ENCODE data around the gene GYS2. TPM values are rescaled to one million over a fixed set of nuclear protein-coding genes. Genes with fewer than 3 reads are reported as not detected.

GYS2 gene
- total and polyA plus RNA-seq, 8 donors, result not detected

DNA sequence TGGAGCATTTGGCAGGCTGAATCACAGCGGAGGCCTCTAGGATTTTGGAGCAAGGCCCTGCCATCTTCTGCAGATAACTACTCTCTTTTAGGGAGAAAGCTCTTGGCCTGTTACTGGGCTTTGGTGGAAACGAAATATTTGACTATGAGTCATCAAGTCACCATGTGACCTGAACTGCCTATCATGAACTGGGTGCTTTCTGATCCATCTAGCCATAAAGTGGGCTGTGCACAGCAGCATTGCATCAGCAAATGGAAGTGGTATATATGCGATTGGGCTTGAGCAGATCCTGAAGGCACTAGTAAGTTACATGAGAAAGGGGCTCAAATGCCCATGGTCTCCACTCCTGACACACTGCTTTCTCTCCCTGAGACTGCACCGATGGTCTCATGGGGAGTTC is 21.1 kb downstream of the GYS2 start:
- TF ChIP-seq CTCF (IDR thresholded peaks at IDR 0.05), result no peak
- no peak overlapping the region for H3K27ac ChIP-seq
- no peaks in the 10 kb centered on the region for H3K27me3 ChIP-seq
- 79 to 83% methylated on average over 4 of the region's 4 CpGs for WGBS, 2 donors
- H3K9me3 ChIP-seq, result no peaks in the 10 kb centered on the region
- intact Hi-C loops (cut with DNase I), result no loop called here
- H3K4me1 ChIP-seq, result no peaks in the 10 kb centered on the region
- FAIRE-seq (no peak), ATAC-seq (no peak), DNase-seq (no peak)
- no peaks in the 10 kb centered on the region for H3K36me3 ChIP-seq
- H3K4me3 ChIP-seq, result no peak overlapping the region

GRCh38 chr12:21580748-21581516 is 23.7 kb downstream of the GYS2 start:
- no peak for TF ChIP-seq CTCF (IDR thresholded peaks at IDR 0.05)
- Histone ChIP-seq H3K4me1 (no peaks in the 10 kb centered on the region), H3K4me3 (no peak overlapping the region), H3K27me3 (no peaks in the 10 kb centered on the region), H3K27ac (no peak overlapping the region), H3K9me3 (no peaks in the 10 kb centered on the region), H3K36me3 (no peaks in the 10 kb centered on the region)
- DNase-seq, result no peak
- intact Hi-C loops (cut with DNase I), result no loop called here
- no peak for ATAC-seq
- WGBS, 2 donors, result 65 to 76% methylated on average over 4 of the region's 4 CpGs
- no peak for FAIRE-seq

DNA sequence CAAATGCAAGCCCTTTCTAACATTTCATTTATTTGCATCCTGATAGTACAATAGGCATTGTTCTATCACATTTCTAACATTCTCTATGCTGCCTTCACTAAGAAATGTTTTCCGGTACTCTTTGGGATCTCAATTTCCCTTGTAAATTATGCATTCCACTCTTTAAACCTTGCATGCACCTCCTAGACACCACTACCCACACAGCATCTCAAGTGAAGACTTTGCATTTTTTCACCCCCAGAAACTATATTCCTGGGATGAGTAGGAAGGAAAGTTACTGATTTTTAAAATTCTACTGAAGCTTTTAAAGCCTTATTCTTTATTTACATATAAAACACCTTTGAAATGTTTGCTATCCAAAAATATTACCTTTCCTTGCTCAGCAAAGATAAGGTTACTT is 27.1 kb downstream of the GYS2 start:
- Histone ChIP-seq H3K27ac (no peak overlapping the region), H3K4me3 (no peak overlapping the region), H3K9me3 (no peaks in the 10 kb centered on the region), H3K4me1 (no peaks in the 10 kb centered on the region), H3K27me3 (no peaks in the 10 kb centered on the region), H3K36me3 (no peaks in the 10 kb centered on the region)
- ATAC-seq (no peak), FAIRE-seq (no peak), DNase-seq (no peak)
- intact Hi-C loops (cut with DNase I), result no loop called here
- 81 to 83% methylated on average over 1 of the region's 1 CpG for WGBS, 2 donors
- TF ChIP-seq CTCF (IDR thresholded peaks at IDR 0.05), result no peak

- no peak for ATAC-seq
- TF ChIP-seq CTCF (IDR thresholded peaks at IDR 0.05), result no peak
- Histone ChIP-seq H3K9me3 (no peaks in the 10 kb centered on the region), H3K36me3 (no peaks in the 10 kb centered on the region), H3K27ac (no peak overlapping the region), H3K4me3 (no peak overlapping the region), H3K27me3 (no peaks in the 10 kb centered on the region), H3K4me1 (no peaks in the 10 kb centered on the region)
- DNase-seq, result no peak
- intact Hi-C loops (cut with DNase I), result no loop called here
- no peak for FAIRE-seq
- WGBS, 2 donors, result 74% methylated on average over 2 of the region's 2 CpGs
Observed at GRCh38 chr12:21576431-21576830, 28.2 kb downstream of the GYS2 start.

DNA sequence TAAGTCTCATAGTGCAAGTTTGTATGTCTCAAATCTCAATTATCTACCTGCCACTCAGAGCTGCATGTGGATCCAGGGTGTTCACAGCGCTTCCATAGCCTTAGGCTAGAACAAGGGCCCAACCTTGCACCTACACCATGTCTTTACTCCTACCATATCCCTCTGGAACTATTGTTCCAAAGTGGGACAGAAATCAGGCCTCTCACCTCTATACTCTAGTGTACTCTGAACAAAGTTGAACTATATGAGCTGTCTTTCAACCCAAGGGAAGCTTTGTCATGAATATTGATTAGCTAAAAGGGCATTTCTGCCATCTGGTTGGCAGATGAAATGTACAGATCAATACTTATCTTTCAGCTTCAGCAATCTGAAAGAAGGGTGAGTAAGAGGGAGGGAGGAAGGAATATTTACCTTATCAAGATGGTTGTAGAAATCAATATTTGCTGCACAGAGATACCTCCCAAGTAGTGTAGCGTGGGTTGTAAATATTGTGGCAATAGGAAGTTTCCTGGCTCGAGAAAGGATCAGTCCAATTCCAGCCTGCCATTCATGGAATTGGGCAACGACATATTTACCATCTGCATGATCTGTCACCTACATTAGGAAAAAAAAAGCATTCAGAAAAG is 30.8 kb downstream of the GYS2 start:
- 58% methylated on average over 4 of the region's 4 CpGs for WGBS, 2 donors
- ATAC-seq (no peak), DNase-seq (no peak), FAIRE-seq (no peak)
- Histone ChIP-seq H3K27ac (no peak overlapping the region), H3K9me3 (no peaks in the 10 kb centered on the region), H3K27me3 (no peaks in the 10 kb centered on the region), H3K4me1 (no peaks in the 10 kb centered on the region), H3K4me3 (no peak overlapping the region), H3K36me3 (no peaks in the 10 kb centered on the region)
- TF ChIP-seq CTCF (IDR thresholded peaks at IDR 0.05), result no peak
- intact Hi-C loops (cut with DNase I), result no loop called here

Data from pancreas (tissue), 10 donors.